ENCODE results near the gene SUGP1. TPM values are rescaled to one million over a fixed set of nuclear protein-coding genes. Genes with fewer than 3 reads are reported as not detected.

Gene SUGP1
- total RNA-seq, 1 donor, result 27.1 TPM

- peaks cover 64% of the 10 kb centered on the region for H3K36me3 ChIP-seq (ENCODE audit: insufficient read depth, low read length)
- H2AFZ ChIP-seq (ENCODE audit: low read length), result no peak overlapping the region
- H3K4me2 ChIP-seq (ENCODE audit: insufficient read depth, low read length), result no peak overlapping the region
- H3K9me3 ChIP-seq (ENCODE audit: low read depth, low read length), result no peaks in the 10 kb centered on the region
- H3K27me3 ChIP-seq (ENCODE audit: insufficient read depth, low read length), result no peaks in the 10 kb centered on the region
- TF ChIP-seq CTCF (IDR thresholded peaks at IDR 0.05; ENCODE audit: extremely low read depth, low read depth, low read length), result no peak
- H3K27ac ChIP-seq (ENCODE audit: low read depth, low read length), result no peak overlapping the region
- no peak overlapping the region for H3K4me3 ChIP-seq (ENCODE audit: insufficient read depth, low read length)
- DNase-seq (ENCODE audit: insufficient read length, low spot score, missing footprints), result peak; percentile 39
- peaks cover 37% of the 10 kb centered on the region for H4K20me1 ChIP-seq (ENCODE audit: insufficient read depth, low read length)
- H3K79me2 ChIP-seq (ENCODE audit: insufficient read depth, low read length), result peaks cover 53% of the 10 kb centered on the region
- H3K4me1 ChIP-seq (ENCODE audit: insufficient read depth, low read length), result peaks cover 16% of the 10 kb centered on the region
These were observed 15.3 kb upstream of the SUGP1 start for GRCh38 chr19:19335408-19336158.

- Histone ChIP-seq H4K20me1 (ENCODE audit: insufficient read depth, low read length) (peaks cover 37% of the 10 kb centered on the region), H3K9me3 (ENCODE audit: low read depth, low read length) (no peaks in the 10 kb centered on the region), H3K36me3 (ENCODE audit: insufficient read depth, low read length) (peaks cover 68% of the 10 kb centered on the region), H3K79me2 (ENCODE audit: insufficient read depth, low read length) (peaks cover 59% of the 10 kb centered on the region), H3K4me2 (ENCODE audit: insufficient read depth, low read length) (no peak overlapping the region), H3K4me3 (ENCODE audit: insufficient read depth, low read length) (no peak overlapping the region), H3K27me3 (ENCODE audit: insufficient read depth, low read length) (no peaks in the 10 kb centered on the region), H2AFZ (ENCODE audit: low read length) (no peak overlapping the region), H3K4me1 (ENCODE audit: insufficient read depth, low read length) (peaks cover 16% of the 10 kb centered on the region), H3K27ac (ENCODE audit: low read depth, low read length) (no peak overlapping the region)
- no peak for TF ChIP-seq CTCF (IDR thresholded peaks at IDR 0.05; ENCODE audit: extremely low read depth, low read depth, low read length)
- DNase-seq (ENCODE audit: insufficient read length, low spot score, missing footprints), result peak; percentile 78
These were observed 14.7 kb upstream of the SUGP1 start for GRCh38 chr19:19334989-19335344.

GRCh38 chr19:19334063-19334988 lies 14.0 kb upstream of the SUGP1 start:
- H3K27ac ChIP-seq (ENCODE audit: low read depth, low read length), result no peak overlapping the region
- no peak overlapping the region for H3K4me3 ChIP-seq (ENCODE audit: insufficient read depth, low read length)
- H3K9me3 ChIP-seq (ENCODE audit: low read depth, low read length), result no peaks in the 10 kb centered on the region
- no peak overlapping the region for H3K4me2 ChIP-seq (ENCODE audit: insufficient read depth, low read length)
- peaks cover 64% of the 10 kb centered on the region for H3K79me2 ChIP-seq (ENCODE audit: insufficient read depth, low read length)
- peaks cover 16% of the 10 kb centered on the region for H3K4me1 ChIP-seq (ENCODE audit: insufficient read depth, low read length)
- H3K27me3 ChIP-seq (ENCODE audit: insufficient read depth, low read length), result no peaks in the 10 kb centered on the region
- H2AFZ ChIP-seq (ENCODE audit: low read length), result no peak overlapping the region
- peak; percentile 73 for DNase-seq (ENCODE audit: insufficient read length, low spot score, missing footprints)
- H3K36me3 ChIP-seq (ENCODE audit: insufficient read depth, low read length), result peaks cover 70% of the 10 kb centered on the region
- peaks cover 40% of the 10 kb centered on the region for H4K20me1 ChIP-seq (ENCODE audit: insufficient read depth, low read length)
- no peak for TF ChIP-seq CTCF (IDR thresholded peaks at IDR 0.05; ENCODE audit: extremely low read depth, low read depth, low read length)

- Histone ChIP-seq H3K27me3 (ENCODE audit: insufficient read depth, low read length) (no peaks in the 10 kb centered on the region), H2AFZ (ENCODE audit: low read length) (no peak overlapping the region), H3K9me3 (ENCODE audit: low read depth, low read length) (no peaks in the 10 kb centered on the region), H3K4me1 (ENCODE audit: insufficient read depth, low read length) (no peaks in the 10 kb centered on the region), H4K20me1 (ENCODE audit: insufficient read depth, low read length) (peaks cover 34% of the 10 kb centered on the region), H3K4me2 (ENCODE audit: insufficient read depth, low read length) (no peak overlapping the region), H3K4me3 (ENCODE audit: insufficient read depth, low read length) (no peak overlapping the region), H3K36me3 (ENCODE audit: insufficient read depth, low read length) (peaks cover 47% of the 10 kb centered on the region), H3K79me2 (ENCODE audit: insufficient read depth, low read length) (peaks cover 77% of the 10 kb centered on the region), H3K27ac (ENCODE audit: low read depth, low read length) (no peak overlapping the region)
- no peak for DNase-seq (ENCODE audit: insufficient read length, low spot score, missing footprints)
- TF ChIP-seq CTCF (IDR thresholded peaks at IDR 0.05; ENCODE audit: extremely low read depth, low read depth, low read length), result no peak
These were observed 8.8 kb upstream of the SUGP1 start for GRCh38 chr19:19329126-19329525.

Measured in osteoblast (primary cell).